Sigmoid colon (tissue), 7 donors: ENCODE results near the gene RPS6KA5. TPM values are rescaled to one million over a fixed set of nuclear protein-coding genes. Genes with fewer than 3 reads are reported as not detected.
A peak's percentile ranks its signal among the peaks of the same experiment; 100 is the strongest.

Experiments used
- DNase-seq: peaks from one replicate; pipeline ENCODE4 v3.0.0-alpha.2; 2019
- H3K27ac ChIP-seq, 4 donors: fragments of 200-600 bp; sonication (generic); one replicate each; pipeline ENCODE4 v1.5.1; 2016 to 2019; ENCODE audit warnings: mild to moderate bottlenecking in 1 of 4
- H3K27me3 ChIP-seq, 3 donors: fragments of 200-600 bp; sonication (generic); one replicate each; pipeline ENCODE4 v1.5.1; 2019; ENCODE audit warnings: mild to moderate bottlenecking in 1 of 3
- H3K36me3 ChIP-seq, 4 donors: fragments of 200-600 bp; sonication (generic); one replicate each; pipeline ENCODE4 v1.5.1; 2016 to 2019
- H3K4me1 ChIP-seq, 4 donors: fragments of 200-600 bp; sonication (generic); one replicate each; pipeline ENCODE4 v1.5.1; 2017 to 2019
- H3K4me3 ChIP-seq, 4 donors: fragments of 200-600 bp; sonication (generic); one replicate each; pipeline ENCODE4 v1.5.1; 2017 to 2019; ENCODE audit warnings: mild to moderate bottlenecking in 2 of 4, moderate library complexity in 1 of 4
- H3K9me3 ChIP-seq, 4 donors: fragments of 200-600 bp in 3 of 4; sonication (generic) in 3 of 4; one replicate each; pipeline versions ENCODE4 v1.5.1 to v1.6.1; 2013 to 2019
- CTCF ChIP-seq, 4 experiments: fragments of 450-650 bp in 3 of 4; fragments of 200-600 bp in 1 of 4; IDR thresholded peaks; one replicate each; pipeline ENCODE4 v1.5.1; 2016 to 2019; ENCODE audit warnings: antibody characterized with exemption in 4 of 4, mild to moderate bottlenecking in 3 of 4, moderate library complexity in 2 of 4
- EP300 ChIP-seq, 4 donors: sonication (generic); formaldehyde crosslinking; IDR thresholded peaks; one replicate each; pipeline ENCODE4 v1.6.1; 2017; ENCODE audit warnings: antibody characterized with exemption in 4 of 4
- POLR2A ChIP-seq, 2 donors: fragments of 450-650 bp; IDR thresholded peaks; one replicate each; pipeline ENCODE4 v1.6.1; 2016; ENCODE audit warnings: antibody characterized with exemption in 2 of 2, mild to moderate bottlenecking in 2 of 2, moderate library complexity in 2 of 2
- POLR2AphosphoS5 ChIP-seq, 4 donors: sonication (generic); formaldehyde crosslinking; IDR thresholded peaks; one replicate each; pipeline ENCODE4 v1.6.1; 2017; ENCODE audit warnings: antibody characterized with exemption in 4 of 4
- WGBS, 2 donors: extraction: QIAGEN DNeasy Blood & Tissue Kit; methylation state at CpG; one replicate each; pipeline ENCODE4 v1.1.7; 2013; 5-methylcytosine and 5-hydroxymethylcytosine counted together
- intact Hi-C: fragments of 100-400 bp; cut with DNase I; formaldehyde crosslinking; loops from one replicate; pipeline ENCODE4 v1.15.1; 2023
- polyA plus RNA-seq, 3 donors: library from polyadenylated mRNA; stranded (reverse); fragments of 200-250 nt; gene quantifications; one replicate each; pipeline ENCODE4 v1.2.3, GENCODE V29; 2013
- total RNA-seq, 4 donors: library from RNA; depleted of rRNA; stranded (reverse); fragments of >200 nt; gene quantifications; one replicate each; pipeline ENCODE4 v1.1.0, GENCODE V29; 2016
- donor health status: healthy with polysubstance abuse.
- donor health status: Bipolar disorder and iron deficiency.
- donor health status: healthy.

The RPS6KA5 gene
- total and polyA plus RNA-seq, 7 donors, result 3.6 to 36.4 (median 18.2) TPM

GRCh38 chr14:91004987-91005386, 55.5 kb downstream of the RPS6KA5 start:
- no peak overlapping the region for H3K4me3 ChIP-seq
- DNase-seq, result no peak
- peak overlapping the region in 3 of 4 donors; percentile 48 to 50 (median 49) for H3K27ac ChIP-seq
- H3K9me3 ChIP-seq, result no peaks in the 10 kb centered on the region
- intact Hi-C loops, result no loop called here
- H3K36me3 ChIP-seq, result no peaks in the 10 kb centered on the region
- TF ChIP-seq POLR2A (IDR thresholded peaks at IDR 0.05) (no peak), POLR2AphosphoS5 (IDR thresholded peaks at IDR 0.05) (no peak), CTCF (IDR thresholded peaks at IDR 0.05) (no peak), EP300 (IDR thresholded peaks at IDR 0.05) (no peak)
- peaks cover 0 to 47% (median 34%) of the 10 kb centered on the region in 4 donors for H3K4me1 ChIP-seq
- no peaks in the 10 kb centered on the region for H3K27me3 ChIP-seq

GRCh38 chr14:90999299-90999698, 61.1 kb downstream of the RPS6KA5 start:
- Histone ChIP-seq H3K4me3 (no peak overlapping the region), H3K9me3 (no peaks in the 10 kb centered on the region), H3K4me1 (peaks cover 0 to 33% (median 19%) of the 10 kb centered on the region in 4 donors), H3K27ac (peak overlapping the region; percentile 10 to 66 (median 55)), H3K36me3 (no peaks in the 10 kb centered on the region), H3K27me3 (no peaks in the 10 kb centered on the region)
- peak; percentile 72 for DNase-seq
- intact Hi-C loops, result no loop called here
- no peak for TF ChIP-seq CTCF (IDR thresholded peaks at IDR 0.05)
- TF ChIP-seq POLR2A (IDR thresholded peaks at IDR 0.05), result no peak
- TF ChIP-seq POLR2AphosphoS5 (IDR thresholded peaks at IDR 0.05), result peak in 3 of 4 donors; percentile 38 to 59 (median 47)
- peak in 2 of 4 donors; percentile 14 to 79 for TF ChIP-seq EP300 (IDR thresholded peaks at IDR 0.05)
- WGBS, 2 donors, result 92 to 97% methylated on average over 4 of the region's 4 CpGs

- no peak overlapping the region for H3K27ac ChIP-seq
- no peak for TF ChIP-seq CTCF (IDR thresholded peaks at IDR 0.05)
- TF ChIP-seq POLR2A (IDR thresholded peaks at IDR 0.05), result no peak
- TF ChIP-seq POLR2AphosphoS5 (IDR thresholded peaks at IDR 0.05), result no peak
- no peak for TF ChIP-seq EP300 (IDR thresholded peaks at IDR 0.05)
- H3K27me3 ChIP-seq, result no peaks in the 10 kb centered on the region
- H3K36me3 ChIP-seq, result no peaks in the 10 kb centered on the region
- peaks cover 0 to 27% (median 15%) of the 10 kb centered on the region in 4 donors for H3K4me1 ChIP-seq
- DNase-seq, result no peak
- intact Hi-C loops, result no loop called here
- no peaks in the 10 kb centered on the region for H3K9me3 ChIP-seq
- 0% methylated on average over 1 of the region's 1 CpG for WGBS, 2 donors
- no peak overlapping the region for H3K4me3 ChIP-seq
Observed at GRCh38 chr14:90996967-90997366, 63.5 kb downstream of the RPS6KA5 start.

GRCh38 chr14:90995785-90996184, 64.7 kb downstream of the RPS6KA5 start:
- no peaks in the 10 kb centered on the region for H3K9me3 ChIP-seq
- 76 to 92% methylated on average over 4 of the region's 4 CpGs for WGBS, 2 donors
- H3K27ac ChIP-seq, result peak overlapping the region in 1 of 4 donors; percentile 25
- no peaks in the 10 kb centered on the region for H3K36me3 ChIP-seq
- H3K27me3 ChIP-seq, result no peaks in the 10 kb centered on the region
- intact Hi-C loops, result no loop called here
- no peak for DNase-seq
- TF ChIP-seq EP300 (IDR thresholded peaks at IDR 0.05) (no peak), CTCF (IDR thresholded peaks at IDR 0.05) (no peak), POLR2A (IDR thresholded peaks at IDR 0.05) (no peak), POLR2AphosphoS5 (IDR thresholded peaks at IDR 0.05) (no peak)
- no peak overlapping the region for H3K4me3 ChIP-seq
- peaks cover 0 to 27% (median 15%) of the 10 kb centered on the region in 4 donors for H3K4me1 ChIP-seq

GRCh38 chr14:90993792-90994191, 66.6 kb downstream of the RPS6KA5 start:
- Histone ChIP-seq H3K27ac (no peak overlapping the region), H3K36me3 (no peaks in the 10 kb centered on the region), H3K4me1 (peaks cover 0 to 11% (median 5%) of the 10 kb centered on the region in 4 donors), H3K27me3 (no peaks in the 10 kb centered on the region), H3K4me3 (no peak overlapping the region), H3K9me3 (no peaks in the 10 kb centered on the region)
- no peak for TF ChIP-seq EP300 (IDR thresholded peaks at IDR 0.05)
- no peak for TF ChIP-seq CTCF (IDR thresholded peaks at IDR 0.05)
- TF ChIP-seq POLR2AphosphoS5 (IDR thresholded peaks at IDR 0.05), result no peak
- no peak for TF ChIP-seq POLR2A (IDR thresholded peaks at IDR 0.05)
- intact Hi-C loops, result no loop called here
- 90 to 96% methylated on average over 3 of the region's 3 CpGs for WGBS, 2 donors
- no peak for DNase-seq
